ENCODE measurements around the gene RC3H1.
A peak's percentile ranks its signal among the peaks of the same experiment; 100 is the strongest.
"Not testable (repeated sequence)": the region's sequence is repeated elsewhere in the genome, so short reads cannot be mapped to it uniquely, and the experiment has no call there.

Gene RC3H1

DNA sequence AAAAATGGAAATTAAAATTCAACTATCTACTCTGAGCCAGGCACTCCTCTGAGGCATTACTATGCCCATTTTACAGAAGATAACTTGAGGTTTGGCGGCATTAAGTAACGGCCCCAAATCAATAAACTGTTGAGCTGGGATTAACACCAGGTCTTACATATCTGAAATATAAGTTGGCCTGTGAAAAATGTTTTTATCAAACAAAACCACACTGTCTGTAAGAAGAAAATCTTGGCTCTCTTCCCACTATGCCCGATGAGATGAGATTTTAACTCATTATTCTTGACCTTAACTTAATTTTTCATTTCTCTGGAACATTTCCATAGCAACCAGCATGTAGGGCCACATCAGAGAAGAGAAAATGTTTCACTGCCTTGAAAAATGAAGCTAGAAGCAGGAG, 21.8 kb downstream of the RC3H1 start:
- DNase-seq: peak in 2 of 3 donors; percentile 15 to 22
- Histone ChIP-seq H3K4me1 (ENCODE audit: control extremely low read depth in 1 of 4, control insufficient read depth in 4 of 4, insufficient read depth in 4 of 4, low read length in 3 of 4) (peaks cover 3 to 10% (median 4%) of the 10 kb centered on the region in 4 experiments), H3K36me3 (ENCODE audit: control insufficient read depth in 4 of 4, insufficient read depth in 4 of 4, low read length in 3 of 4) (peaks cover 5 to 10% (median 8%) of the 10 kb centered on the region in 4 experiments), H3K27ac (ENCODE audit: insufficient read depth in 1 of 2, low read depth in 1 of 2, low read length in 2 of 2, poor library complexity in 1 of 2, severe bottlenecking in 2 of 2) (peak overlapping the region in 1 of 2 experiments; percentile 6), H3K9me3 (ENCODE audit: control extremely low read depth in 1 of 5, control insufficient read depth in 4 of 5, insufficient read depth in 2 of 5, low read depth in 1 of 5, low read length in 4 of 5) (no peaks in the 10 kb centered on the region), H3K4me3 (ENCODE audit: control insufficient read depth in 1 of 7, extremely low read depth in 1 of 7, insufficient read depth in 4 of 7, low read depth in 2 of 7, low read length in 6 of 7) (peak overlapping the region in 1 of 7 experiments; percentile 13), H3K27me3 (replicated peaks in 2 of 5; ENCODE audit: control insufficient read depth in 4 of 5, insufficient read depth in 5 of 5, low read length in 4 of 5) (no peaks in the 10 kb centered on the region)
- WGBS (ENCODE audit: insufficient coverage): 100% methylated on average over 1 of the region's 3 CpGs
- CTCF ChIA-PET: interaction anchor here (0.7 kb wide), 1 partner anchor 12 kb away, joined by 3 read pairs; no protein-coding TSS in a partner anchor
- POLR2A ChIA-PET: no interaction called here

DNA sequence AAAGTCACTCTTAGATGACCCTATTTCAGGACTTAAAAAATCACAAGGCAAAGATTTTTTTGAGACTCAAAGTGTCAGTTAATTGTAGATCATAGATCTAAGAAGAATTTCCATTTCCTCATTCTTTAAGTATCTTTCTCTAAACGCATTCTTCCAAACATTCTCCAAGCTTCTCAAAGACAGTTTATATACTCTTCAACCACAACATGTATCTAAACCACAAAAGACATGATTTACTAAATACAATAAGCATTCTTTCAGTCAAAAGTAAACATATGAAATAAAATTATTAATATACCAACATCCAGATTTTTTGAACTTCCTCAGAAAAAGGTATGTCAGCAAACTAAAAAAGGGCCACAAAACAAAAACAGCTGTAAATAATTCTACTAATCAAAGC, 24.4 kb downstream of the RC3H1 start:
- Histone ChIP-seq H3K4me1 (ENCODE audit: control extremely low read depth in 1 of 4, control insufficient read depth in 4 of 4, insufficient read depth in 4 of 4, low read length in 3 of 4) (peaks cover 3 to 6% (median 3%) of the 10 kb centered on the region in 4 experiments), H3K27ac (ENCODE audit: insufficient read depth in 1 of 2, low read depth in 1 of 2, low read length in 2 of 2, poor library complexity in 1 of 2, severe bottlenecking in 2 of 2) (no peak overlapping the region), H3K36me3 (ENCODE audit: control insufficient read depth in 4 of 4, insufficient read depth in 4 of 4, low read length in 3 of 4) (peaks cover 8 to 19% (median 10%) of the 10 kb centered on the region in 4 experiments), H3K9me3 (ENCODE audit: control extremely low read depth in 1 of 5, control insufficient read depth in 4 of 5, insufficient read depth in 2 of 5, low read depth in 1 of 5, low read length in 4 of 5) (no peaks in the 10 kb centered on the region), H3K27me3 (replicated peaks in 2 of 5; ENCODE audit: control insufficient read depth in 4 of 5, insufficient read depth in 5 of 5, low read length in 4 of 5) (no peaks in the 10 kb centered on the region), H3K4me3 (ENCODE audit: control insufficient read depth in 1 of 7, extremely low read depth in 1 of 7, insufficient read depth in 4 of 7, low read depth in 2 of 7, low read length in 6 of 7) (no peak overlapping the region)
- ChIA-PET POLR2A (no interaction called here), CTCF (no interaction called here)
- peak in 1 of 3 donors; percentile 14 for DNase-seq
- WGBS (ENCODE audit: insufficient coverage): no CpG with 5 or more reads among the region's 1 CpG

DNA sequence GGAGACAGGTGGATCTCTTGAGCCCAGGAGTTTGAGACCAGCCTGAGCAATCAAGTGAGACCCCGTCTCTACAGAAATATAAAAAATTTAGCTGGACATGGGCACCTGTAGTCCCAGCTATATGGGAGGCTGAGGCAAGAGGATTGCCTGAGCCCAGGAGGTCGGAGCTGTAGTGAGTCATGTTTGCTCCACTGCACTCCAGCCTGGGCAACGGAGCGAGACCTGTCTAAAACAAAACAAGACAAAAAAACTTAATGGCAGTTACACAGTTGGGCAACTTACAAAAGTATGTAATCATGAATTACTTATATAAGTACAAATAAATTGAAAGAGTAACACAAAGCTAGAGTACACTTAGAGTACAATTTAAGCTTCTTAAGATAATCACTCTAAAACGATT, 25.2 kb downstream of the RC3H1 start:
- peaks cover 8 to 27% (median 14%) of the 10 kb centered on the region in 4 experiments for H3K36me3 ChIP-seq (ENCODE audit: control insufficient read depth in 4 of 4, insufficient read depth in 4 of 4, low read length in 3 of 4)
- H3K27ac ChIP-seq (ENCODE audit: insufficient read depth in 1 of 2, low read depth in 1 of 2, low read length in 2 of 2, poor library complexity in 1 of 2, severe bottlenecking in 2 of 2): no peak overlapping the region
- CTCF ChIA-PET: no interaction called here
- peaks cover 3 to 6% (median 3%) of the 10 kb centered on the region in 4 experiments for H3K4me1 ChIP-seq (ENCODE audit: control extremely low read depth in 1 of 4, control insufficient read depth in 4 of 4, insufficient read depth in 4 of 4, low read length in 3 of 4)
- no peaks in the 10 kb centered on the region for H3K27me3 ChIP-seq (replicated peaks in 2 of 5; ENCODE audit: control insufficient read depth in 4 of 5, insufficient read depth in 5 of 5, low read length in 4 of 5)
- POLR2A ChIA-PET: no interaction called here
- WGBS (ENCODE audit: insufficient coverage): 100% methylated on average over 1 of the region's 5 CpGs
- no peak for DNase-seq
- no peaks in the 10 kb centered on the region for H3K9me3 ChIP-seq (ENCODE audit: control extremely low read depth in 1 of 5, control insufficient read depth in 4 of 5, insufficient read depth in 2 of 5, low read depth in 1 of 5, low read length in 4 of 5)
- H3K4me3 ChIP-seq (ENCODE audit: control insufficient read depth in 1 of 7, extremely low read depth in 1 of 7, insufficient read depth in 4 of 7, low read depth in 2 of 7, low read length in 6 of 7): no peak overlapping the region

DNA sequence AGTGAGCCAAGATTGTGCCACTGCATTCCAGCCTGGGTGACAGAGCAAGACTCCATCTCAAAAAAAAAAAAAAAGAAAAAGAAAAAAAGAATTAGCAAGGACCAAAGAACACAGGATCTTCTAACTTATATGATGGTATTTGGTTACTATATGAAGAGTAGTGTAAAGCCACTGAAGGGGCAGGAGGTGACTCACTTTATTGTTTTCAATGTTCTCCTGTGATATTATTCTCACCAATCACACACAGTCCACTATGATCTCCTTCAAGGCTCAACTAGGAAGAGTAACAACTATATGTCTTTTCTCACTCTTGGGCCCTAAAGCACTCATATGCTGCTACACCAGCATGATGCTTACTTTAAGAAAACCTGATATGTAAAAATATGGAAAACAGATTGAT, 26.7 kb downstream of the RC3H1 start:
- CTCF ChIA-PET: interaction anchor here (0.7 to 1.8 kb wide), 4 partner anchors 9 to 86 kb away, joined by 3 read pairs; no protein-coding TSS in a partner anchor
- peaks cover 8 to 39% (median 19%) of the 10 kb centered on the region in 4 experiments for H3K36me3 ChIP-seq (ENCODE audit: control insufficient read depth in 4 of 4, insufficient read depth in 4 of 4, low read length in 3 of 4)
- no peaks in the 10 kb centered on the region for H3K27me3 ChIP-seq (replicated peaks in 2 of 5; ENCODE audit: control insufficient read depth in 4 of 5, insufficient read depth in 5 of 5, low read length in 4 of 5)
- POLR2A ChIA-PET: no interaction called here
- H3K4me1 ChIP-seq (ENCODE audit: control extremely low read depth in 1 of 4, control insufficient read depth in 4 of 4, insufficient read depth in 4 of 4, low read length in 3 of 4): peaks cover under 1 to 3% (median 2%) of the 10 kb centered on the region in 4 experiments
- H3K9me3 ChIP-seq (ENCODE audit: control extremely low read depth in 1 of 5, control insufficient read depth in 4 of 5, insufficient read depth in 2 of 5, low read depth in 1 of 5, low read length in 4 of 5): no peaks in the 10 kb centered on the region
- DNase-seq: no peak
- H3K27ac ChIP-seq (ENCODE audit: insufficient read depth in 1 of 2, low read depth in 1 of 2, low read length in 2 of 2, poor library complexity in 1 of 2, severe bottlenecking in 2 of 2): no peak overlapping the region
- no peak overlapping the region for H3K4me3 ChIP-seq (ENCODE audit: control insufficient read depth in 1 of 7, extremely low read depth in 1 of 7, insufficient read depth in 4 of 7, low read depth in 2 of 7, low read length in 6 of 7)

DNA sequence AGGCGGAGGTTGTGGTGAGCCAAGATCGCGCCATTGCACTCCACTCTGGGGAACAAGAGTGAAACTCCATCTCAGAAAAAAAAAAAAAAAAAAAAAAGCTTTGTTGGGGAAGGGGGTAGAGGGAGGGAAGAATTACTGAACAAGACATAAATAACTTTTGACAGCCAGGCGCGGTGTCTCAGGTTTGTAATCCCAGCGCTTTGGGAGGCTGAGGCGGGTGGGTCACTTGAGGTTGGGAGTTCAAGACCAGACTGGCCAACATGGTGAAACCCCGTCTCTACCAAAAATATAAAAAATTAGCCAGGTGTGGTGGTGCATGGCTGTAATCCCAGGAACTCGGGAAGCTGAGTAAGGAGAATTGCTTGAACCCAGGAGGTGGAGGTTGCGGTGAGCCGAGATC, 28.2 kb downstream of the RC3H1 start:
- H3K27ac ChIP-seq (ENCODE audit: insufficient read depth in 1 of 2, low read depth in 1 of 2, low read length in 2 of 2, poor library complexity in 1 of 2, severe bottlenecking in 2 of 2); H3K9me3 ChIP-seq (ENCODE audit: control extremely low read depth in 1 of 5, control insufficient read depth in 4 of 5, insufficient read depth in 2 of 5, low read depth in 1 of 5, low read length in 4 of 5); POLR2A ChIA-PET; H3K27me3 ChIP-seq (replicated peaks in 2 of 5; ENCODE audit: control insufficient read depth in 4 of 5, insufficient read depth in 5 of 5, low read length in 4 of 5); H3K4me3 ChIP-seq (ENCODE audit: control insufficient read depth in 1 of 7, extremely low read depth in 1 of 7, insufficient read depth in 4 of 7, low read depth in 2 of 7, low read length in 6 of 7); H3K4me1 ChIP-seq (ENCODE audit: control extremely low read depth in 1 of 4, control insufficient read depth in 4 of 4, insufficient read depth in 4 of 4, low read length in 3 of 4); DNase-seq: not testable (repeated sequence)
- 98% methylated on average over 7 of the region's 11 CpGs for WGBS (ENCODE audit: insufficient coverage)
- CTCF ChIA-PET: interaction anchor here (1.8 kb wide), 1 partner anchor 11 kb away, joined by 3 read pairs; no protein-coding TSS in a partner anchor
- peaks cover 10 to 49% (median 25%) of the 10 kb centered on the region in 4 experiments for H3K36me3 ChIP-seq (ENCODE audit: control insufficient read depth in 4 of 4, insufficient read depth in 4 of 4, low read length in 3 of 4)

DNA sequence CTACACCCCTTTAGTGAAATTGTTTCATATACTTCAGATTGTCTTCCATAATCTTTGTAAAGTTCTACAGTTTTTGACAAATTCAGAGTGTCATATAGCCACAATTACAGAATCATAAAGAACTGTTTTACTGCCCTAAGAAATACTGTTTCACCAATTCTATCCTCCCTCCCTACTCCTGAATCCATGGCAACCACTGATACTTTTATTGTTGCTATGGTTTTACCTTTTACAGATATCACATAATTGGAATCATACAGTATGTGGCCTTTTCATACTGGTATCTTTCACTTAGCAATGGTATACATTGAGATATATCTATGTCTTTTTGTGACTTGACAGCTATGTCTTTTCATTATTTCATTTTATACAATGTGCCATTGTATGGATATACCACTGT, 34.1 kb downstream of the RC3H1 start:
- Histone ChIP-seq H3K9me3 (ENCODE audit: control extremely low read depth in 1 of 5, control insufficient read depth in 4 of 5, insufficient read depth in 2 of 5, low read depth in 1 of 5, low read length in 4 of 5) (no peaks in the 10 kb centered on the region), H3K27ac (ENCODE audit: insufficient read depth in 1 of 2, low read depth in 1 of 2, low read length in 2 of 2, poor library complexity in 1 of 2, severe bottlenecking in 2 of 2) (no peak overlapping the region), H3K27me3 (replicated peaks in 2 of 5; ENCODE audit: control insufficient read depth in 4 of 5, insufficient read depth in 5 of 5, low read length in 4 of 5) (no peaks in the 10 kb centered on the region), H3K36me3 (ENCODE audit: control insufficient read depth in 4 of 4, insufficient read depth in 4 of 4, low read length in 3 of 4) (peaks cover 12 to 81% (median 45%) of the 10 kb centered on the region in 4 experiments), H3K4me3 (ENCODE audit: control insufficient read depth in 1 of 7, extremely low read depth in 1 of 7, insufficient read depth in 4 of 7, low read depth in 2 of 7, low read length in 6 of 7) (no peak overlapping the region), H3K4me1 (ENCODE audit: control extremely low read depth in 1 of 4, control insufficient read depth in 4 of 4, insufficient read depth in 4 of 4, low read length in 3 of 4) (no peaks in the 10 kb centered on the region)
- no peak for DNase-seq
- ChIA-PET CTCF (interaction anchor here (0.7 to 0.9 kb wide), 3 partner anchors 13 to 1261 kb away, joined by 3 read pairs; no protein-coding TSS in a partner anchor), POLR2A (no interaction called here)

DNA sequence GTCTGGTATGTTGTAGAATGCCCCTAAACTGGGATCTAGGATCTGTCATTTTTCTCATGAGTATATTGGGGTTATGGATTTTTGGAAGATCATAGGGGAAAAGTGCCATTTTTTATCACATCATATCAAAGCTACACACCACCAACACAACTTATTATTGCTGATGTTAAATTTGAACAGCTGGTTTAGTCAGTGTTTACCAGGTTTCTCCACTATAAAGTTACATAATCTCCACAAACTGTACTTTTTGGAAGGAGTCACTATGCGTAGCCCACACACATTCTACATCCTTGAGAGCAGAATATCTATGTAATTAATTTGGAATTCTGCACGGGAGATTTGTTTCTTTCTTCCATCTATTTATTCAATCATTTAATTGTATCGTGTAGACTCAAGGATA, 35.2 kb downstream of the RC3H1 start:
- H3K27me3 ChIP-seq (replicated peaks in 2 of 5; ENCODE audit: control insufficient read depth in 4 of 5, insufficient read depth in 5 of 5, low read length in 4 of 5): no peaks in the 10 kb centered on the region
- no CpG with 5 or more reads among the region's 3 CpGs for WGBS (ENCODE audit: insufficient coverage)
- H3K4me3 ChIP-seq (ENCODE audit: control insufficient read depth in 1 of 7, extremely low read depth in 1 of 7, insufficient read depth in 4 of 7, low read depth in 2 of 7, low read length in 6 of 7): no peak overlapping the region
- H3K36me3 ChIP-seq (ENCODE audit: control insufficient read depth in 4 of 4, insufficient read depth in 4 of 4, low read length in 3 of 4): peaks cover 18 to 80% (median 42%) of the 10 kb centered on the region in 4 experiments
- DNase-seq: no peak
- no peak overlapping the region for H3K27ac ChIP-seq (ENCODE audit: insufficient read depth in 1 of 2, low read depth in 1 of 2, low read length in 2 of 2, poor library complexity in 1 of 2, severe bottlenecking in 2 of 2)
- ChIA-PET CTCF (interaction anchor here (1.0 kb wide), 1 partner anchor 12 kb away, joined by 3 read pairs; no protein-coding TSS in a partner anchor), POLR2A (no interaction called here)
- H3K9me3 ChIP-seq (ENCODE audit: control extremely low read depth in 1 of 5, control insufficient read depth in 4 of 5, insufficient read depth in 2 of 5, low read depth in 1 of 5, low read length in 4 of 5): no peaks in the 10 kb centered on the region
- no peaks in the 10 kb centered on the region for H3K4me1 ChIP-seq (ENCODE audit: control extremely low read depth in 1 of 4, control insufficient read depth in 4 of 4, insufficient read depth in 4 of 4, low read length in 3 of 4)

Data from common myeloid progenitor, CD34-positive (primary cell).